NCI-H128 (cell line): ENCODE results near the gene MAN1C1.

Source experiments
- DNase-seq: peaks from one replicate; lab custom pipeline; 2025; ENCODE audit not compliant: unreplicated experiment; lab: John Stamatoyannopoulos, UW

The MAN1C1 gene

GRCh38 chr1:25757151-25757845 is 140.7 kb downstream of the MAN1C1 start:
- DNase-seq, result no peak

- no peak for DNase-seq
Measured at GRCh38 chr1:25757846-25758185, 141.2 kb downstream of the MAN1C1 start.

GRCh38 chr1:25758466-25759070 is 142.0 kb downstream of the MAN1C1 start:
- DNase-seq, result no peak

GRCh38 chr1:25760122-25760719 is 143.6 kb downstream of the MAN1C1 start:
- DNase-seq, result no peak

GRCh38 chr1:25760871-25761270 is 144.3 kb downstream of the MAN1C1 start:
- no peak for DNase-seq

GRCh38 chr1:25763493-25763892 is 146.9 kb downstream of the MAN1C1 start:
- DNase-seq, result no peak

GRCh38 chr1:25765136-25765922 is 148.7 kb downstream of the MAN1C1 start:
- DNase-seq, result no peak

- no peak for DNase-seq
Measured at GRCh38 chr1:25765923-25766589, 149.5 kb downstream of the MAN1C1 start.

- DNase-seq, result no peak
Measured at GRCh38 chr1:25766721-25767436, 150.3 kb downstream of the MAN1C1 start.

- DNase-seq, result no peak
Measured at GRCh38 chr1:25767437-25767770, 150.8 kb downstream of the MAN1C1 start.

GRCh38 chr1:25768999-25769398 is 152.4 kb downstream of the MAN1C1 start:
- DNase-seq, result no peak

- no peak for DNase-seq
Measured at GRCh38 chr1:25769625-25770383, 153.2 kb downstream of the MAN1C1 start.

- no peak for DNase-seq
Measured at GRCh38 chr1:25770541-25771220, 154.1 kb downstream of the MAN1C1 start.

- no peak for DNase-seq
Measured at GRCh38 chr1:25771221-25772114, 154.9 kb downstream of the MAN1C1 start.

GRCh38 chr1:25772164-25772563 is 155.6 kb downstream of the MAN1C1 start:
- no peak for DNase-seq

- no peak for DNase-seq
Measured at GRCh38 chr1:25772692-25773245, 156.2 kb downstream of the MAN1C1 start.

GRCh38 chr1:25773441-25774125 is 157.0 kb downstream of the MAN1C1 start:
- no peak for DNase-seq
